GM19035 (cell line): Measurements from ENCODE around the gene PACRG.
A peak's percentile ranks its signal among the peaks of the same experiment; 100 is the strongest.

Experiments used
- ATAC-seq: cut with Tn5 transposase; IDR thresholded peaks from one replicate; pipeline ENCODE4 v1.9.1; 2021; ENCODE audit not compliant: unreplicated experiment

PACRG gene

DNA sequence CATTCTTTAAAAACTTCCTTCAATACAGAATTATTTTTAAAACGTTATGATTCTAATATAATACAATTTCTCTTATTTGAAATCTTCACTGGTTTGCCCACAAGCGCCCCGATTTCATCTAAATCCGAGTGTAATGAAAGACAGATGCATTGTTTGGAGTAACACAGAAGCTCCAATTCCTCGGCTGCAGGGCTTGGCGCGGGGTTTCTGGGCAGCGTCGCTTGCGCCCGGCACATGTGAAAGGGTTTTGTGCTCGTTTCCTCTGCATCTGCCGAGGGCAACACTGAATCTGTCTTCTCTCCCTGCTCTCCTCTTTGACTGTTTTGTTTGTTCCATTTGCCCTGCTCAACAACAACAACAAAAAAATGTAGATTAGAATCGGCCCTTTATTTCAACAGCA lies 438.1 kb downstream of the PACRG start:
- no peak for ATAC-seq

DNA sequence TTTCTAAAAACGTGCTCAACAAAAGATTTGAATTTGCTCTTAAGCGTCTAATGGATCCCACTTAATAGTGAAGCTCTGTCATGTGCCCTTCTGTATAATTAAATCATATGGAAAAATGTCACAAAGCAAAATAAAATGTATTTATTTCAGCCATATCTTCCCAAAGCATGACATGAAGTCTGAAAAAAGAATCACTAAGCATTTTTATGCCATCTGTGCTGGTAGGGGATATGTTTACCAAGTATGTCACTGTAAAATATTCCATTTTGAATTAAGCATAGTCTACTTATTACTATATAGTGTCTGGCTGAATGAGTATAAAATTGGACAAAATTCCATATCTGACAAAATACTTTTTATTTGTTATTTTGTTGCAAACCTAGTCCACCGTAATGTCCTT lies 438.7 kb downstream of the PACRG start:
- ATAC-seq = no peak

GRCh38 chr6:163169521-163169920 lies 441.7 kb downstream of the PACRG start:
- no peak for ATAC-seq

- peak; percentile 77 for ATAC-seq
These were observed 442.6 kb downstream of the PACRG start for GRCh38 chr6:163170294-163170883.

DNA sequence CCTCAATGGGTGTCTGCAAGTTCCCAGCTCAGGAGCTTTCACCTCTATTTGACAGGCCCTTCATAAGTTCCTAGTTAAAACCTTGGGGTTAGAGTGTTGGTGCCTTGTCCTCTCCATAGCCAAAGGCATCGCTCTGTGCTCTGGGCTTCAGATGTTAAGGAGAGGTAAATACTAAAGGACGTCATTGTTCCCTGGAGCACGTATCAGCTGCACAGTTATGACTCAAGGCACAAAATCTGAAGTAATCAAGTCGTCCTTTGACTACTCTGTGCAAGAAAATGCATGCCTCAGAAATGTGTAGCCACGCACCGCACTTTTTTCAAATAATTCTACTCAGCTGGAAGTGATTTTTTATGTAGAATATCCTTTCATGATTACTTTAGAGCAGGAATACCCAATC lies 446.0 kb downstream of the PACRG start:
- no peak for ATAC-seq

DNA sequence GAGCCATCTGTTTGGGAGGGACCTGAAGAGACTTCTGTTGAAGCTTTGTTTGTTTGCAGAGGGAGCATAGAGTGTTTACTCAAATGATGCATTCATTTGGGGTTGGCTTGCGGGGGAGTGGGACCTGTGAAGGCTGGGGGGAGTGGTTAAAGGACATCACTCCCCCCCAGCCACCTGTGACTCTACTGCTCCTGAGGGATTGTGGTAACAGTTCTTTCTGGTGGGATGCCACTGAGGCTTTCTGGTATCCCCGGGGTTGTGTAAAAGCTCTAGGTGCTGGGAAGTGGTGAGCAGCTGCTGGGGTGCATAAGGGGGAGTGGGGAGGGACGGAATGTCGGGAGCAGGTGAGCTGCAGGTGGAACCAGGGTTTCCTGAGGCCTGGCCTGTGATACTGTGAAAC lies 447.5 kb downstream of the PACRG start:
- no peak for ATAC-seq

DNA sequence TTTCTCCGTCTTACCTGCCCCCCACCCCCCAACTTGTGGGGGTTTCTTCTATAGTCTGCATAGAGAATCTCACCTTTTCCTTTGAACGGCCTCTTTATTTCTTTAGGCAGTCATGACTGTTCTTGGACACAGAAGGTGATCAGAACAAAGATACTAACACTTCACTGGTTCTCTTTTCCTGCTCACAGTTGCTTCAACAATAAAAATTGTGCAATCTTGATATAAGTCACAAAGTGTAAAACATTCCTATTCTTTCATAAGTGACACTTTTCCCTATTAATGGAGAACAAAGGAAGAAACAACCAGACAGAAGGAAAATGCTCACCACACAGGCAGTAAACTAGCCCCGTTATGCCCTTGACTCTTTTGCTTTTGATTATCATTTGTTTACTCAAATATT lies 448.3 kb downstream of the PACRG start:
- ATAC-seq = no peak

- no peak for ATAC-seq
These were observed 449.2 kb downstream of the PACRG start for GRCh38 chr6:163177007-163177406.

DNA sequence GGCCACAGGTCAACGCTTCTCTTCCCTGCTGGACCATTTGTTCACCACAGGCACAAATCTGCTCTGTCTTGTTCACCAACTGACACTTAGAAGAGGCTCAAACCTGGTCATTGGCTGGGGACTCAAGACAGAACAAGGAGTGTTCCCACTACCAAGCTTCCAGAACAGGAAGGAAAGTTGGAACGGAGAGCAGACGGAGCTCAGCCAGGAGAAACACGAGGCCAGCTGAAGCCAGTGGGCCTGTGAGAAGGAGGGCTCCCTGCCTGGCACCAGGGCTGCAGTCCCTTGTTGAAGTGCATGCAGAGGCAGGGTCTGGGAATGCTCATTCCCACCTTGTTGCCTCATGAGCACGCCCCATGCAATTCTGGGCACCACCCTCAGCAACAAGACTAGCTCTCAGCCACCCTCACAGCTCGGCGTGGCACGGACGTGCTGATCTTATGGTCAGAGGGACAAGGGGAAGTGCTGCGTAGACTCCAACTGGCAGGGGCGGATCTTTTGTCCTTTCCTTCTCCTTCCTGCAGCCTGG lies 450.2 kb downstream of the PACRG start:
- no peak for ATAC-seq

GRCh38 chr6:163179061-163179460 lies 451.3 kb downstream of the PACRG start:
- ATAC-seq = no peak

GRCh38 chr6:163179721-163180120 lies 451.9 kb downstream of the PACRG start:
- ATAC-seq = no peak

DNA sequence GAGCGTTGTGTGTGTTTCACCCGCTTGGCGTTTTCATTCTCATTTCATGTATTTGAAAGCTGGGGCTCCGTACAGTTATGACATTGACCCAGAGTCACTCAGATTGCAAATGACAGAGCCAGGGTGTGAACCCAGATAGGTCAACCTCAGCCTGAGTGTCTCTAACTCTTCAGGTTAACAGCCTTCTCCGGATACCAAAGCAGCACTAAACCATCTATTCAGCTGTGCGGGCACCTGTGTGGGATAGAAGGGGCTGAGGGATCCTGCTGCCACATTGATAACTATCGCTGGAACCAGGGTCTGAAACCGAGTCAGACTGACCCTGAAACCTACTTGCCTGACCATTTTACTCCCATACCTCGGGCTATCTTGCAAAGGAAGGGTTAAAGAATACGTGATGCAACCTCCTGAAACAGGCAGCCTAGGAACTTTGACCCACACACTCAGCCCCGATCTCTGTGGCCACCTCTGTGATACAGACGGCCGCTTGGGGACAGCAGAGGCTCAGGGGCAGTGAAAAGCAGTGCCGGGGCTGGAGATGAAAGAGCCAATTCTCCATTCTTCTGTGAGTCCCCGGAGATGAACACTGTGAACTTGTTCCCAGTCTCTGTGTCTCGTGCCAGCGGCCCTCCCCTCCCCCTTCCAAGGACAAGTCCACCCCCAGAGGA lies 453.2 kb downstream of the PACRG start:
- ATAC-seq = no peak

DNA sequence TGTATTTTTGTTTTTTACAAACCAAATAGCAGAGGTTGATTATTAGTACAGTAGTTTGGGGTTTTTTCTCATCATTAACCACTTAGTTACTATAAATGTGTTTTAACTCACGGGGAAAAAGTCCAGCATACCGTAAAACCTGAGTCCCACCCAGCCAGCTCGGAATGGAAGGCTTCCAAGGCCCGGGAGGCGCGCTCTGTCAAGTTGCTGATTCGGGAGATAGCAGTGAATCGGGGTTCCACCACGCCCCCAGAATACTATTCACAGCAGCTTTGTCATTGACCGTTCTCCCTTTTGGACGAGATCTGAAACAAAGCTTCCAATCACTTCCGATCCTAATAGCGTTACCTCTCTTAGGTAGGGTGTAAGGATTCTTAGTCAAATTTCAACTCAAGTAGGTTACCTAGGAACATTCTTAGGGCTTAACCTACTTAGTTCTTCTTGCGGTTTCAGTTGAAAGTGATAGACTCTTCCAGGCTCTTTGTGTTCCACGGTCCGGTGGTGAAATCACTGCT lies 453.9 kb downstream of the PACRG start:
- no peak for ATAC-seq

- ATAC-seq = no peak
These were observed 454.9 kb downstream of the PACRG start for GRCh38 chr6:163182696-163183095.

DNA sequence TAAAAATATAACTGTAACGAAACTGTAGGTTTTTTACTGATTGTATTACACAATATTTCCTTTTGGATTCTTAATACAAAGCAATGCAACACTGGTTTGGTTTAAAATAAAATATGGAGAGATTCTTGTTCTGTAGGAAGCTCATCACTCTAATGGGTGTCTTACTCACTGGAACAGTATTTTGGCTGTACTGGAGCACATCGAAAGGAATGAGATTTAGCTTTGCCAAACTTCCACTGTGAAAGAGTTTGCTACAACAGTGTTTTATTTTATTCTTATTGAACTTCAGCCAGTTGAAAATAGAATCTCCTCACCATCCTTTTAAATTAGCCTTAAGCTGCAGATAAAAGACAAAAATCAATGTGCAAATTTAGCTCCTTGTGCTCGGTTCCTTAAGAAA lies 456.0 kb downstream of the PACRG start:
- ATAC-seq = no peak

DNA sequence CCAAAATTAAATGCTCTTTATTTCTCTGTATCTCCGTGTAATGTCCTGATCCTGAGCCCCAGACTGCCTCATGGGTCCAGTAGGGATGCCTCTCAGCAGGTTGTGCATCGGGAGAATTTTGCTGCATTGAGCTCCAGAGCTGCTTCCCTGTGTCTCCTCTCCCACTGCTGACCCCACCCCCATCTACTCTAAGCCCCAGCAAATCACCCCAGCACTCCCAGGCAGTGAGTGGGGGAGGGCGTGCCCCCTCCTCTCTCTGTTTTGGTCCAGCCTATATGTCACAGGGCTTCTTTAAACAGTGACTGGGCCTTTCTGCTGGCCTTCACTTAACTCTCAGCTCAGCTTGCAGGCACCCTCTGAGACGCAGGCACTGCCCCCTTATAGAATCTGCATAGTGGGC lies 458.0 kb downstream of the PACRG start:
- ATAC-seq = no peak

GRCh38 chr6:163186527-163186926 lies 458.8 kb downstream of the PACRG start:
- ATAC-seq = no peak

- no peak for ATAC-seq
These were observed 459.4 kb downstream of the PACRG start for GRCh38 chr6:163187201-163187600.

- no peak for ATAC-seq
These were observed 459.8 kb downstream of the PACRG start for GRCh38 chr6:163187606-163188005.

DNA sequence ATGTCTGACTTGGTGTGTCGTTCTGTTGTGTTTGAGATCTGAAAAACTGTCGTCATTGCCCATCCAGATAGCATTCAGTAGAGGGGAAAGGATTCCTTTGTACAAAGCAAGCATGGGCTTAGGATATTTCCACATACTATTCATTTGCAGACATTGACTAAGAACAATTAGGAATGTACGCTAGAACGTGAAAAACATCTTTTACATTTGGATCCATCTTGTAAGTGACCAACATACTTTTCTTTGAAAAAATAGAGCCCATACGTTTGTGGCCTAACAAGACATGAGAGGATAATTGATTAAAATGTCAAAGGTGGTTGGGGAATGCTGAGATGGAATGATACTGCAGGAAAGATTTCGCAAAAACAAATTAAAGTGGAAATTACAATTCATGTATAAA lies 461.0 kb downstream of the PACRG start:
- no peak for ATAC-seq

DNA sequence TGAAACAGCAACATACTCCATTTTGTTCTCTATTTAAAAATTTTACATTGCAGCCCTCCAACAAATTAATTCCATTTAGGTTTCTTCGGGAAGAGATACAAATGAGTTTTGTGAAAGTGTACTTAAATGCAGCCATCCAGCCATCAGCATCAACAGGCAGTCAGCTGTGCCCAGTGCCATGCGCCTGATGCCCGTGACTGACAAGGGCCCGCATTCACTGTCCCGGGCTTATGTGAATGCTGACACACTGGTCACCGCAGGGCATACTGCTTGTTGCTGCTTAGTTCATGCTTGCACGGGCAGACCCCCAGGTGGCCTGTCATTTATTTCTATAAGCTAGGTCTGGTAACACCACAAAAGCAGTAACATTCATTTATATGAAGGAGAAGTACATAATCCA lies 461.8 kb downstream of the PACRG start:
- ATAC-seq = no peak

GRCh38 chr6:163190786-163191185 lies 463.0 kb downstream of the PACRG start:
- ATAC-seq = no peak
